ENCODE results near the gene RIPK4. TPM values are rescaled to one million over a fixed set of nuclear protein-coding genes. Genes with fewer than 3 reads are reported as not detected.

RIPK4 gene
- total and polyA plus RNA-seq, 2 of the 13 experiments (the other 11 are each of a cell fraction or from before 2014, with no cell fraction given): 3.1 to 4.9 TPM

DNA sequence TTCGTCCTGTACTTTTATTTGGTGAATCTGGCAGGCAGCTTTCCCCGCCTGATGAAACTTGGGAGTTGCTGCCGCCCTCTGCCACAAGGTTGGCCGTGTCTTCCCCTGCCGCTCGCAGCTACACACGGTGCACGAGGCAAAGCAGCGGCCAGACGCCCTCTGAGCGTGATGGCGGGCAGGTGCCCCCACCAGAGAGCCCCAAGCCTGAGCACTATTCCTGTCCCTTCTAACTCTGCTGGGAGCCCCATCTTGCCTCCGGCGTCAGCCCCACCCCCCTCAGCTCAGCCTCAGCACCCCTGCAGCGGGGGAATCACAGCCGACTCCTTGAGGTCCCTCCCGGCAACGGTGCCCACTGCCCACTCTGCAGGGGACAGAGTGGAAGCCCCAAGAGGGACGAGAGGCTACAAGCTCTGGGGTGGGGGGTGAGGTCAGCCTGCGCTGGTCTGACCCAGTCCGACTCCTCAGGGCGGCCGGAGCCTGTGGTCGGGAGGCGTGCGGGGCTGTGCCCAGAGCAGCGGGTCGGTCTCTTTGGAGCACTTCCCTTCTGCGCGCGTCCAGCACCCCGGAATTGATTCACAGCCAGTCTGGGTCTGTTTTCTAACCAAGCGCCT, 41.3 kb downstream of the RIPK4 start:
- H3K27ac ChIP-seq (ENCODE audit: extremely low read length, insufficient read depth, low read length): no peak overlapping the region
- TF ChIP-seq ZNF652 (CRISPR knock-in tag; IDR thresholded peaks at IDR 0.05; ENCODE audit: borderline replicate concordance, low read depth) (no peak), ZNF556 (CRISPR knock-in tag; IDR thresholded peaks at IDR 0.05; ENCODE audit: borderline replicate concordance) (no peak), KAT2B (IDR thresholded peaks at IDR 0.05; ENCODE audit: borderline replicate concordance, low read depth, low read length) (no peak), ELF3 (CRISPR knock-in tag; IDR thresholded peaks at IDR 0.05) (no peak), ZNF501 (CRISPR knock-in tag; IDR thresholded peaks at IDR 0.05) (no peak), HOMEZ (CRISPR knock-in tag; IDR thresholded peaks at IDR 0.05; ENCODE audit: low read depth) (no peak), HMG20B (CRISPR knock-in tag; conservative IDR thresholded peaks at IDR 0.05) (no peak), NFYB (CRISPR knock-in tag; IDR thresholded peaks at IDR 0.05) (no peak), SMARCC2 (IDR thresholded peaks at IDR 0.05) (no peak), ZNF251 (CRISPR knock-in tag; IDR thresholded peaks at IDR 0.05) (no peak), SALL2 (CRISPR knock-in tag; IDR thresholded peaks at IDR 0.05) (no peak), PHF8 (CRISPR knock-in tag; IDR thresholded peaks at IDR 0.05) (no peak), KLF16 (CRISPR knock-in tag; IDR thresholded peaks at IDR 0.05) (no peak), SRSF1 (optimal IDR thresholded peaks at IDR 0.05; ENCODE audit: low read depth, low read length) (no peak), IRF2 (CRISPR knock-in tag; IDR thresholded peaks at IDR 0.05) (no peak), ZNF891 (CRISPR knock-in tag; IDR thresholded peaks at IDR 0.05) (no peak)
- TF ChIP-seq, protein P1, sequence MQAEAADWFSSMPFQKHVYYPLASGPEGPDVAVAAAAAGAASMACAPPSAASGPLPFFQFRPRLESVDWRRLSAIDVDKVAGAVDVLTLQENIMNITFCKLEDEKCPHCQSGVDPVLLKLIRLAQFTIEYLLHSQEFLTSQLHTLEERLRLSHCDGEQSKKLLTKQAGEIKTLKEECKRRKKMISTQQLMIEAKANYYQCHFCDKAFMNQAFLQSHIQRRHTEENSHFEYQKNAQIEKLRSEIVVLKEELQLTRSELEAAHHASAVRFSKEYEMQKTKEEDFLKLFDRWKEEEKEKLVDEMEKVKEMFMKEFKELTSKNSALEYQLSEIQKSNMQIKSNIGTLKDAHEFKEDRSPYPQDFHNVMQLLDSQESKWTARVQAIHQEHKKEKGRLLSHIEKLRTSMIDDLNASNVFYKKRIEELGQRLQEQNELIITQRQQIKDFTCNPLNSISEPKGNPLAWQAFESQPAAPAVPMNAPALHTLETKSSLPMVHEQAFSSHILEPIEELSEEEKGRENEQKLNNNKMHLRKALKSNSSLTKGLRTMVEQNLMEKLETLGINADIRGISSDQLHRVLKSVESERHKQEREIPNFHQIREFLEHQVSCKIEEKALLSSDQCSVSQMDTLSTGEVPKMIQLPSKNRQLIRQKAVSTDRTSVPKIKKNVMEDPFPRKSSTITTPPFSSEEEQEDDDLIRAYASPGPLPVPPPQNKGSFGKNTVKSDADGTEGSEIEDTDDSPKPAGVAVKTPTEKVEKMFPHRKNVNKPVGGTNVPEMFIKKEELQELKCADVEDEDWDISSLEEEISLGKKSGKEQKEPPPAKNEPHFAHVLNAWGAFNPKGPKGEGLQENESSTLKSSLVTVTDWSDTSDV (CRISPR knock-in tag; IDR thresholded peaks at IDR 0.05): no peak
- TF ChIP-seq, protein P2, sequence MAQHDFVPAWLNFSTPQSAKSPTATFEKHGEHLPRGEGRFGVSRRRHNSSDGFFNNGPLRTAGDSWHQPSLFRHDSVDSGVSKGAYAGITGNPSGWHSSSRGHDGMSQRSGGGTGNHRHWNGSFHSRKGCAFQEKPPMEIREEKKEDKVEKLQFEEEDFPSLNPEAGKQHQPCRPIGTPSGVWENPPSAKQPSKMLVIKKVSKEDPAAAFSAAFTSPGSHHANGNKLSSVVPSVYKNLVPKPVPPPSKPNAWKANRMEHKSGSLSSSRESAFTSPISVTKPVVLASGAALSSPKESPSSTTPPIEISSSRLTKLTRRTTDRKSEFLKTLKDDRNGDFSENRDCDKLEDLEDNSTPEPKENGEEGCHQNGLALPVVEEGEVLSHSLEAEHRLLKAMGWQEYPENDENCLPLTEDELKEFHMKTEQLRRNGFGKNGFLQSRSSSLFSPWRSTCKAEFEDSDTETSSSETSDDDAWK (CRISPR knock-in tag; IDR thresholded peaks at IDR 0.05): no peak
- TF ChIP-seq, protein P3, sequence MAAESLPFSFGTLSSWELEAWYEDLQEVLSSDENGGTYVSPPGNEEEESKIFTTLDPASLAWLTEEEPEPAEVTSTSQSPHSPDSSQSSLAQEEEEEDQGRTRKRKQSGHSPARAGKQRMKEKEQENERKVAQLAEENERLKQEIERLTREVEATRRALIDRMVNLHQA (CRISPR knock-in tag; IDR thresholded peaks at IDR 0.05): no peak
- no peak overlapping the region for H3K4me3 ChIP-seq (replicated peaks in 1 of 3; ENCODE audit: insufficient read depth in 1 of 3, low read depth in 2 of 3, low read length in 3 of 3)
- H3K27me3 ChIP-seq (ENCODE audit: control insufficient read depth in 1 of 2, insufficient read depth in 2 of 2, low read length in 2 of 2): no peaks in the 10 kb centered on the region; a peak in 1 of 5 replicates
- DNase-seq (ENCODE audit: low spot score) (no peak), FAIRE-seq (no peak), ATAC-seq (no peak)
- no peak overlapping the region for H3K9ac ChIP-seq (ENCODE audit: insufficient read depth, low read depth, low read length)
- H2AFZ ChIP-seq (ENCODE audit: low read length): no peak overlapping the region
- no peak overlapping the region for H3K4me2 ChIP-seq (ENCODE audit: low read depth, low read length)
- ChIA-PET CTCF (ENCODE audit: low intra/inter-chr PET ratio, low total read pairs) (no interaction called here), POLR2A (no interaction called here)
- peaks cover 53% of the 10 kb centered on the region for H3K4me1 ChIP-seq (ENCODE audit: insufficient read depth, low read length)
- no peaks in the 10 kb centered on the region for H4K20me1 ChIP-seq (ENCODE audit: insufficient read depth, low read length)
- in situ Hi-C loops (cut with HindIII; ENCODE audit: extremely low pct_ligation_motif_present, low pct_unique_long_range_greater_than_20kb): no loop called here
- 74% methylated on average over 17 of the region's 33 CpGs for WGBS (ENCODE audit: low lambda C conversion rate)
- H3K79me2 ChIP-seq (ENCODE audit: insufficient read depth, low read length): no peaks in the 10 kb centered on the region
- H3K9me3 ChIP-seq (ENCODE audit: low read length): no peaks in the 10 kb centered on the region
- intact Hi-C loops (cut with micrococcal nuclease; ENCODE audit: unreplicated experiment): loop anchor here (2.0 kb wide), 1 partner anchor 43 kb away; no protein-coding TSS in a partner anchor
- no peaks in the 10 kb centered on the region for H3K36me3 ChIP-seq (replicated peaks in 1 of 2; ENCODE audit: control insufficient read depth in 1 of 2, insufficient read depth in 2 of 2, low read length in 2 of 2)
- no TSS peak for BruUV-seq (replicated peaks)
